HG03060 (cell line): ENCODE measurements around the gene PLAGL1.
A peak's percentile ranks its signal among the peaks of the same experiment; 100 is the strongest.
"Not testable (repeated sequence)": the region's sequence is repeated elsewhere in the genome, so short reads cannot be mapped to it uniquely, and the experiment has no call there.

Source experiments
- ATAC-seq: cut with Tn5 transposase; IDR thresholded peaks from one replicate; pipeline ENCODE4 v1.9.1; 2021; ENCODE audit warnings: low read depth, moderate number of reproducible peaks; ENCODE audit not compliant: unreplicated experiment

PLAGL1 gene, protein sequence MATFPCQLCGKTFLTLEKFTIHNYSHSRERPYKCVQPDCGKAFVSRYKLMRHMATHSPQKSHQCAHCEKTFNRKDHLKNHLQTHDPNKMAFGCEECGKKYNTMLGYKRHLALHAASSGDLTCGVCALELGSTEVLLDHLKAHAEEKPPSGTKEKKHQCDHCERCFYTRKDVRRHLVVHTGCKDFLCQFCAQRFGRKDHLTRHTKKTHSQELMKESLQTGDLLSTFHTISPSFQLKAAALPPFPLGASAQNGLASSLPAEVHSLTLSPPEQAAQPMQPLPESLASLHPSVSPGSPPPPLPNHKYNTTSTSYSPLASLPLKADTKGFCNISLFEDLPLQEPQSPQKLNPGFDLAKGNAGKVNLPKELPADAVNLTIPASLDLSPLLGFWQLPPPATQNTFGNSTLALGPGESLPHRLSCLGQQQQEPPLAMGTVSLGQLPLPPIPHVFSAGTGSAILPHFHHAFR

DNA sequence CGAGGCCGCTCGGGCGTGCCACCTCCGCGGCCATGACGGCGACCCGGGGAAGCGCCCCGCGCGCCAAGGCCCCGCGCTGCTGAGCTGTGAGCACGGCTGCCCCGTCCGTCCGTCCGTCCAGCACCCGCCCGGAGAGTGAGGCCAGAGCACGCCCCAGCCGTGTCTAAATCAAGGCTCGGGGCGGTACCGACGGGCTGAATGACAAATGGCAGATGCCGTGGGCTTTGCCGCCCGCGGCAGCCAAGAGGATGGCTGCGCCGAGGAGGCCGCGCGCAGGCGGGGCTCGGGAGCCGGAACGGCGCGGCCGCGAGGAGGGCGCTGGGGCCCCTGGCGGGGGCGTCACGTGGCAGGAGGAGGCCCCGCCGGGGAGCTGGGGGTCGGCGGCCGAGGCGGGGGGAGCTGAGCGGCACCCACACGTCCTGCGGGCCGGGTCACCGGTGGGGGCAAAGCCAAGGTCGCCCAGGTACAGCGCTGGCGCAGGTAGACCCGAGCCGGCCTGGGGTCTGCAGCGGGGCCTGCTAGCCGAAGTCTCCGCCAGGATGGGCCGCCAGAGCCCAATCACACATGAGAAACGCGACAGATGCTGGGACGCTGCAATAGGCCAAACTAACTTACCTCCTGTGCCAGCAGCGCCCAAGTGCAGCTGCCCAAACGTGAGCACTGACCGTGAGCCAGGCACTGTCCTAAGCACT, at the start of gene PLAGL1:
Gene PLAGL1, minus strand, starts transcription at position 140 of the 692 bp plus-strand sequence. CDS start 60,123 bp downstream, outside the sequence.
- no peak for ATAC-seq

DNA sequence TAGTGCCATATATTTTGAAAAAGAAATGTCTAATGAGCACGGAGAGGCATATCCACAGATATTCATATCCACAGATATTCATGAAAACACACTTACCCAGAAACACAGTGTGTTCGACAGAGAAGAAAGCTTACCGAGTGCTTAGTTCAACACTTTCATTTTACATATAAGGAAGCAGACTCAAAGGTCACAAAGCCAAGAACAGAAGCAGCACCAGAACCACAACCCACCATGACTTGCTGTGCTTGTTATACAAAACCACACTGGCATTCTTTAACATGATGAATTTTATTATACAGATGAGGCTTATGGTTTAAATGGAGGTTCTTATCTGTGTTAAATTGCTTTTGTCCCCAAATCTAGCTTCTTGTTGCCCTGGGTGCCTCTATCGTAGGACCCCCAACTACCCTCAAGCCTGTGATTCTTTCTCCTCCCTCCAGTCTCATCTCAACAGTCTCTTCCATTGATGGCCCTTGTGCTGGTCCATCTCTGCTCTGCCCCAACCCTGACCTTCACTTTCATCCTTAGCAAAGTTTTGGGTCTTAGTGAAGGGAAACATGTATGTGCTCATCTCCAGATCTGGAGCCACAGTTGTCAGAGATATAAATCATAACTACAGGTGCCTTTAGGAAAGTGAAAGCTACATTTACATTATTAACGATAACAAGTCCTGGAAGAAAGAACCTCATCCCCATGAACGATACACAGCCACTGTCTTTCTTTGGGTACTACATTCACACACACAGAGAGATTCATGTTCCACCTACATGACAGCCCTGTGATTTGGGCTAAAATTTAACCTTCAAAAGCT, 47.3 kb upstream of the PLAGL1 start:
- ATAC-seq = peak; percentile 63

DNA sequence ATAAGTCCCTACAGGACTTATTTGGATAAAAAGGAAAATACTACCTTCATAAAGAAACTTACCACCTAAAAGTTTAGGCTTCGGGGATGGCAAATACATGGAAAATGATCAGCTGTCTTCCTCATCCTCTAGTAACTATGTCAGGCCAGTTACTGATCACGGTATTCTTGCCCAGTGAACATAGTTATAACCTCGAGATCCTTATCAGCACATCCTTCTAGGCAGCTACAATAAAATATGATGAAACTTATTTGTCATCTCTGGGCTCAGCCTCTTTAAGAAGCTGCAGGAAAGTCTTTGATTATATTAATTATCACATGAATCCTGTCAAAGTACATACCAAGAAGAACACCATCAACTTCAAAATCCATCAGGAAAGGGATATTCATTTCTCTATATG, 45.5 kb upstream of the PLAGL1 start:
- ATAC-seq = no peak

DNA sequence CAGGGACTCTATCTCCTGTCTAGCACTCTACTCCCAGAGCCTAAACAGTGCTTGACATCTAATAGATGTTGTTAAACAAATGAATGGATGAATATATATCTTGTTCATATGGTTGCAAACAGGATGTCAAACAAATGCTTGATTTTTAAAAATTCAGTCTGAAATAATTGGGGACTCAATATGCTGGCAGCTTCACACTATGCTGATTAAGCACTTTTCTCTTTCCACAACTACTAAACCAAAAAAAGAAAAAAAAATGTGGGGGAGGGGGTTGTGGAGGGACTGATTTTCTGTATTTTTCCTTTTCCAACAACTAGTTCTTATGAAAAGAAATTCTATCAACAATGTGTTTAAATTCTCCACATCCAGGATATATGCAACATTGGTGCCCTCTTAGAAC, 44.4 kb upstream of the PLAGL1 start:
- ATAC-seq = no peak

DNA sequence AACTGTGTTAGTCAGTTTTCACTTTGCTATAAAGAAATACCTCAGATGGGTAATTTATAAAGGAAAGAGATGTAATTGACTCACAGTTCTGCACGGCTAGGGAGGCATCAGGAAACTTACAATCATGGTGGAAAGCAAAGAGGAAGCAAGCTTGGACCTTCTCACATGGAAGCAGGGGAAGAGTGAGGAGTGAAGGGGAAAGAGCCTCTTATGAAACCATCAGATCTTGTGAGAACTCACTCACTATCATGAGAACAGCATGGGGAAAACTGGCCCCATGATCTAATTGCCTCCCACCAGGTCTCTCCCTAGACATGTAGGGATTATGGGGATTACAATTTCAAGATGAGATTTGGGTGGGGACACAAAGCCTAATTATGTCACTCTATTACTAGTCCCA, 41.3 kb upstream of the PLAGL1 start:
- ATAC-seq = no peak

DNA sequence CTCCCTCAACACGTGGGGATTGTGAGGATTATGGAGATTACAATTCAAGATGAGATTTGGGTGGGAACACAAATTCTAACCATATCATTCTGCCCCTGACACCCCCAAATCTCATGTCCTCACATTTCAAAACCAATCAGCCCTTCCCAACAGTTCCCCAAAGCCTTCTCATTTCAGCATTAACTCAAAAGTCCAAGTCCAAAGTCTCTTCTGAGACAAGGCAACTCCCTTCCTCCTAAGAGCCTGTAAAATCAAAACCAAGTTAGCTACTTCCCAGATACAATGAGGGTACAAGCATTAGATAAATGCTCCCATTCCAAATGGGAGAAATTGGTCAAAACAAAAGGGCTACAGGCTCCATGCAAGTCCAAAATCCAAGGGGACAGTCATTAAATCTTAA, 39.6 kb upstream of the PLAGL1 start:
- ATAC-seq = no peak

DNA sequence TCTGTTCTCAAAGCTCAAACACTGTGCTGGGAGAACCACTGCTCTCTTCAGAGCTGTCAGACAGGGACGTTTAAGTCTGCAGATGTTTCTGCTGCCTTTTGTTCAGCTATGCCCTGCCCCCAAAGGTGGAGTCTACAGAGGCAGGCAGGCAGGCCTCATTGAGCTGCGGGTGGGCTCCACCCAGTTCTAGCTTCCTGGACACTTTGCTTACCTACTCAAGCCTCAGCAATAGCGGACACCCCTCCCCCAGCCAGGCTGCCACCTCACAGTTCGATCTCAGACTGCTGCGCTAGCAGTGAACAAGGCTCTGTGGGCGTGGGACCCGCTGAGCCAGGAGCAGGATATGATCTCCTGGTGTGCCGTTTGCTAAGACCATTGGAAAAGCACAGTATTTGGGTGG, 38.6 kb upstream of the PLAGL1 start:
- not testable (repeated sequence) for ATAC-seq

DNA sequence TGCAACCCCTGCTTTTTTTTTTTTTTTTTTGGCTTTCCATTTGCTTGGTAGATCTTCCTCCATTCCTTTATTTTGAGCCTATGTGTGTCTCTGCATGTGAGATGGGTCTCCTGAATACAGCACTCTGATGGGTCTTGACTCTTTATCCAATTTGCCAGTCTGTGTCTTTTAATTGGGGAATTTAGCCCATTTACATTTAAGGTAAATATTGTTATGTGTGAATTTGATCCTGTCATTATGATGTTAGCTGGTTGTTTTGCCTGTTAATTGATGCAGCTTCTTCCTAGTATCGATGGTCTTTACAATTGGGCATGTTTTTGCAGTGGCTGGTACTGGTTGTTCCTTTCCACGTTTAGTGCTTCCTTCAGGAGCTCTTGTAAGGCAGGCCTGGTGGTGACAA, 36.9 kb upstream of the PLAGL1 start:
- ATAC-seq = not testable (repeated sequence)

DNA sequence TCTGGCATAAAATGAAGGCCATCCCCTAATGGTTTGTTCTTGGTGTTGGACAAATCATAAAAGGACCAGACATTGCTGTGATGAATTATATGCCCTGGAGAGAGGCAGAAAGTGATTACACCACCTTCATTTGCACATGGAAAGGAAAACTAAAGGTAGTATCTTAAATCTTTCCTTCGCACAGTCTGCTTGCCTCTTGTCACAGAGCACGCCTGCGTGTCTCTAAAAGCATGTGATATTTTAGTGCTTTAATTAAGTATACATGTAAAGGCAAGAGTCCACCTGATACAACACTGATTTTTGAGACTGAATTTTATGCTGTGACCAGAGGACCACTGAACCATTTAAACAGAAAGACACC, 28.8 kb upstream of the PLAGL1 start:
- no peak for ATAC-seq

DNA sequence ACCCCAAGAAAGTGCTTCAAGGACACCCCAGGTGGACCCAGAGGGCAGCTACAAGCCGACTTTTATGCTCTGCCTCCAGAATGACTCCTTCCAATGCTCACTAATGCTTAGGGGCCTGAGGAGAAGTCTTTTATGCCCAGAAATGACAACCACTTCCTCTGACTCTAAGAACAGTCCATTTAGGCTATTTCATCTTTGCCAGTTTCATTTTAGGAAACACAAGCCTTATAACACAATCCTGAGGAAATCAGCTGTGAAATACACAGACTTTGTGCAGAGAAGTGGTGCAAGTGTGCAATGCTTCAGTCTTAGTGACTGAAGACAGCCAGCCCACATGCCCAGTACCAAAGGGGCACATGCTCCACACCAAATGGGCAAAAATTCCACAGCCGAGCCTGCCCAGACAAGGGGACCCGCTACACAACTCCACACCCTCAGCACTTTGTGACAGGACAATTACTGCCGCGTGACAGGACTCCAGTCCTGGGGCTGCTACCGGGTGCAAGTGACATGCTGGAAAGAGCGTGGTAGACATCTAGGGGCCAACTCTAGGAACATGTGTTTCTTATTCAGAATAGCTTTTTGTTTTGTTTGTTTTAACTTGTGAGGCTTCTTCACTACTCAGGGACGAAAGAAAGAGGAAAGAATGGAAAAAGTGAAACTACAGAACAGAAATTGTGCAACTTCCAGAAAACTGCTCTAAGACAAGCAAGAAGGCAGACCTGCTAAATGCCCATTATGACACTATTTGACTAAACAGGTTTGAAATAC, 28.2 kb upstream of the PLAGL1 start:
- no peak for ATAC-seq

DNA sequence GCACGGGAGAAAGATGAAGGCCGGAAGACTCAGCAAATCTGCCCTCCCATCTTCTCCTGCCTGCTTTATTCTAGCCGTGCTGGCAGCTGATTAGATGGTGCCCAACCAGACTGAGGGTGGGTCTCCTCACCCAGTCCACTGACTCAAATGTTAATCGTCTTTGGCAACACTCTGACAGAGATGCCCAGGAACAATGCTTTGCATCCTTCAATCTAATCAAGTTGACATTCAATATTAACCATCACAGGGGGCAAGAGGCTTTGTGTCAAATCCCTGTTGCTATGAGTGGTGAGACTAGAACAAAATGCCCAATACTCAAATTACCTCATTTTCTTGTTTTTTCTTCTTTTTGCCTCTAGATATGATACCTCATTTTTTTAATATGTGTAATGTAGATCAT, 27.4 kb upstream of the PLAGL1 start:
- no peak for ATAC-seq

DNA sequence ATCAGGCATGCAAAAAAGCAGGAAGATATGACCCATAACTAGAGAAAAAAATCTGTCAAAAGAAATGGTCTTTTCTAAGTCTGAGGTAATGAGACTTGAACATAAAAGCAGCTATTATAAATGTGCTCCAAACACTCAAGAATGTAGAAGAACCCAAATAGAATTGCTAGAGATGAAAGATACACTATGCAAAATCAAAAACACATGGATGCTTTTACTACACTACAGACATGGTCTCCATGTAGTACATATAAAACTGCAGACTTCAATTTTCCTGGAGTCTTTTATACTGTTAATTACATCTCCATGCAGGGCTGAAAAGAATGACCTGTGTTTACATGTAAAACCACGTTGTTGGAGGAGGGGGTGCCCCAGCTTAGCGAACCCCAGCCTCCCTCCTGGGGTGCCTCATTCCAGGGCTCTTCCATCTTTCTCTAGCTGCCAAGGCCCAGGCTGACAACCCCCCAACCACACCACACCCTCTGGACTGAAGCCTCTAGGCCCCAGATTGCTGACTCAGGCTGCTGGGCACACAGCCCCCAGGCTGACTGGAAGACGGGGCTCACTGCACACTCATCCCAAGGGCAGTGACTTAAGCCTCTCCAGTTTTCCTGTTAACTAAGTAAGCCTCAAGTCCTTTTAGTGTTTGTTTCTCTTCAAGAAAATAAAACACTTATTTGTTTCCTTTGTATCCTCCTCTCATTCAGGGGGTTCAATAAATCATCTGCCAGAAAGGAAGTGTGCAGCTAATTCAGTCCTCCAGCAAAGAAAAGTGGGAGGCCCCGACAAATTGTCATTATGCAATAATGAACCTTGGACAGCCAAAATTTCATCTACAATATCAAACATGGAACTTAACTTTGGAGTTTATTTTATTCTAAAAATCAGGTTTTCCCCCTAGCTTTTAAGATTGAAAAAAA, 26.0 kb upstream of the PLAGL1 start:
- ATAC-seq = no peak

DNA sequence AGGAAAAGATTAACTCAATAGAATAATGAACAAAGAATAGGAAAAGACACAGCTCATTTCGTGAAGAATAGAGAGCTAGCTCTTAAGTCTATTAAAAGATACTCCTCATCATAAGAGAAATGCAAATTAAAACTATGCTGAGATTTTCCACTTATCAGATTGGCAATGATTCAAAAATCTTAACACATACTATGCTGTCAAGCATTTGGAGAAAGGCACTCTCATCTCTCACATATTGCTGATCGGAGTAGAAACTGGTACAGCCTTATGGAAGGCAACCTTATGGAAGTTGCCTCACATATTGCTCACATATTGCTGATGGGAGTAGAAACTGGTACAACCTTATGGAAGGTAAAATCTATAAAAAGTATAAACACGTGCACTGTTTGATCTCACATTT, 21.4 kb upstream of the PLAGL1 start:
- no peak for ATAC-seq

DNA sequence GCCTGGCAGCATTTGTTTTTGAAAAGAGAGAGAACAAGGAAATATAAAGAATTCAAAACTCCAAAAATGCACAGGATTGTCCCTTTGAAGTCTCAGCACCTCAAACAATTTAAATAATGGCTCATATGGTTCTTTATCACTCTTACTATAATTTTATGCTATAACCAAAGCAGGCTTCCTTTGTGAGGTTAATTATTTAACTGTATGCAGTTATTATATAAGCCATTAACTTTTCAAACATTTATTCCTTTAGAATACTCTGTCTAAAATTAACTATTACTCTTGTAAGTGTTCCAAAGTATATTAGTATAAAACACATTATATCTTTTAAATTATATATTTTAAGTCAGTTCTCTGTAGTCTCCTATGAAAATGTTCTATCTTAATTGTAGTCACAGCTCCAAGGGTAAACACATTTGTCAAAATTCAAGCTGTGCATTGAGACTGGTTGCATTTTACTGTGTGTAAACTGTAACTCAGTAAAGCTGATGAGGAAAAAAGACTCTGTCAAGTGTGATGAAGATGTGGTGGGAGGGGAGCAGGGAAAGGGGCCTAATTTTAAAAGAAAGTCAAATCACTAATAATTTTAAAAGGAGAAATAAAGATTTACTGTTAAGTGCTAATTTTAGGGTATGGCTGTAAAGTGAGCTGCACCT, 20.0 kb upstream of the PLAGL1 start:
- no peak for ATAC-seq

DNA sequence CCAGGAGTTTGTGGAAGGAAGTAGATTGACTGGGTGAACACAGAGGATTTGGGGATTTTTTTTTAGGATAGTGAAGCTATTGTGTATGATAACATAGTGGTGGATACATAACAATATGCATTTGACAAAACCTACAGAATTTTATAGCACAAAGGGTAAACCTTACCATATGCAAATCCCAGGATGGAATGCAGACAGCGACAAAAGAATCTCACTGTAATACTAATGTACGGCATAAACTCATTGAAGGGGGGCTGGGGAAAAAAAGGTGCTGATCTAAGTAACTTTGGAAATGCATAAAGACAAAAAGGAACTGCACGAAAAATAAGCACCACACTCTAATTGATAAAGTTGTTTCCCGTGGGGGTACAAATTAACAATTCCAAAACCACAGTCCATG, 15.2 kb upstream of the PLAGL1 start:
- ATAC-seq = no peak

DNA sequence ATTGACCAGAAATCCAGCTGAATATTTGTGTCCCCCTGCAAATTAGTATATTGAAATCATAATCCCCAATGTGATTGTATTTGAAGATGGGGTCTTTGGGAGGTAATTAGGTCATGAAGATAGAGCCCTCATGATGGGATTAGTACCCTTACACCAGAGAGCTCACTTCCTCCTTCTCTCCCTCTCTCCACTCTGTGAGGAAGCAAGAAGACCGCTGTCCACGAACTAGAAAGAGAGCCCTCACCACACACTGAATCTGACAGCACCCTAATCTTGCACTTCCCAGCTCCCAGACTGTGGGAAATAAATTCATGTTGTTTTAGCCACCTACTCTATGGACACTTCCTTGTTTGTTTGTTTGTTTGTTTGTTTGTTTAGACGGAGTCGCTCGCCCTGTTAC, 11.9 kb upstream of the PLAGL1 start:
- ATAC-seq = no peak

DNA sequence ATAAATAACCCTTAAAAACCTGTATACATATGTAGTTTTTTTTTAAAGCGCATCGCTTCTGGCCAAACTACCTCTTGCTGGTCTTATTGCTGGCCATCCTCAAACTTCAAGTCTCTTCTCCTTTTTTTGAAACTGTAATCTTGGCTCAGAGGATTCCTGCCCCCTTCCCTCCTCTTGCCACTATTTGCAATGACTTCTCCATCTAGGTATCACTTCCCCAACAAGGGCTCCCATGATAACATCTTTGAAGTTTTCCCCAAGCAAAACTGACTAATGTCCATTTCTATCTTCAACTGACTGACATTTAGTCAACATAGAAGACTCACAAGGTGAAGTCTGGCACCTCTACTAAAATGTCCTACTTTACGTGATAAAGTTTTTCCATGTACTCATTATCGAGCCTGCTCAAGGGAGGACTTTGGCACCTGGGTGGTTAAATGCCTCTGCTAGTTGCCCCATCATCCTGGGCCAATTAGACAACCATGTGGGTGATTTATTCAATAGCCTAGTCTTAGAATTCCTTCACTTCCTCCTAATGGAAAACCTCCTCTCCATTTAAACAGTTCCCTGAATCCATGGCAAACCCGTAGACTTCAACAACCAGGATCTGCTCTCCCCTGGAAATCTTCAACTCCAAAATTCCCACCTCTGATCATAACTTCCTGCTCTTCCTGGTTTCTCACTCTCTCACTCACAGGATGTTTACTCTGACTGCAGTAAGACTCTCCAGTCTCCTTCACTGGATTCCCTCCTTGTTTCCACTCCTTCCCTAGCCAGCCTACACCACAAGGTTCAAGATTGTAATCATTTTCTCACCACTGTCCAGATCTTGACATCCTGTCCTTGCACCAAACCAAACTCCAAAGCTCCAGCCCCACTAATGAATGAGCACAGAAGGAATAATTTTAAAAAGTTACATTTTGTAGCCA, 9.4 kb upstream of the PLAGL1 start:
- no peak for ATAC-seq

DNA sequence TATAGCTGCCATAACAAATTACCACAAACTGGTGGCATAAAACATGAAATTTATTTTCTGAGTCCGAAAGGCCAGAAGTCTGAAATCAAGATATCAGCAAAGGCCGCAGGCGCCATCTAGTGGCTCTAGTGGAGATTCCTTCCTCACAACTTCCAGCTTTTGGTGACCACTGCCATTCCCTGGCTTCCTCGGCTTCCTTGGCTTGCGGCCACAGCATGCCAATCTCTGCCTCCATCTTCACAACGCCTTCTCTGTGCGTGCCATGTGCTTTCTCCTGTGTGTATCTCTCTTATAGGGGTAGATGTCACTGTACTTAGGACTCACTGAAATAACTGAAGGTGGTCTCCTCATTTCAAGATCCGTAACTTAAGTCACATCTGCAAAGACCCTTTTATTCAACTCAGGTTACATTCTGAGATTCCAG, 5.4 kb upstream of the PLAGL1 start:
- ATAC-seq = no peak
